SU-DHL-6 (cell line): Measurements from ENCODE around the gene C17orf107.

Source experiments
- CTCF ChIP-seq: fragments of 200-600 bp; sonication (generic); IDR thresholded peaks from one replicate; pipeline ENCODE4 v1.5.1; 2017; ENCODE audit warnings: antibody characterized with exemption, mild to moderate bottlenecking, low read length, moderate library complexity; ENCODE audit not compliant: insufficient read depth, poor library complexity, severe bottlenecking
- EZH2phosphoT487 ChIP-seq: fragments of 200-600 bp; sonication (generic), shearing (Covaris generic); conservative IDR thresholded peaks from 2 replicates; pipeline ENCODE4 v1.6.1; 2018; ENCODE audit warnings: mild to moderate bottlenecking, antibody characterized with exemption, low read length, moderate library complexity, mixed read lengths

- TF ChIP-seq CTCF (no peak), EZH2phosphoT487 (no peak)
Observed at GRCh38 chr17:4945176-4945943, 46.0 kb downstream of the C17orf107 start.
